22Rv1 (cell line): ENCODE measurements around the gene TMPRSS7.

Experiments used
- ZFX ChIP-seq: fragments of 450-650 bp; IDR thresholded peaks from 2 replicates; pipeline ENCODE4 v1.6.1; 2017; ENCODE audit warnings: antibody characterized with exemption, borderline replicate concordance
- TF ChIP-seq, protein P1 (sequence below): fragments of 450-650 bp; IDR thresholded peaks from 2 replicates; pipeline ENCODE4 v1.5.1; 2017; ENCODE audit warnings: mild to moderate bottlenecking

DNA sequence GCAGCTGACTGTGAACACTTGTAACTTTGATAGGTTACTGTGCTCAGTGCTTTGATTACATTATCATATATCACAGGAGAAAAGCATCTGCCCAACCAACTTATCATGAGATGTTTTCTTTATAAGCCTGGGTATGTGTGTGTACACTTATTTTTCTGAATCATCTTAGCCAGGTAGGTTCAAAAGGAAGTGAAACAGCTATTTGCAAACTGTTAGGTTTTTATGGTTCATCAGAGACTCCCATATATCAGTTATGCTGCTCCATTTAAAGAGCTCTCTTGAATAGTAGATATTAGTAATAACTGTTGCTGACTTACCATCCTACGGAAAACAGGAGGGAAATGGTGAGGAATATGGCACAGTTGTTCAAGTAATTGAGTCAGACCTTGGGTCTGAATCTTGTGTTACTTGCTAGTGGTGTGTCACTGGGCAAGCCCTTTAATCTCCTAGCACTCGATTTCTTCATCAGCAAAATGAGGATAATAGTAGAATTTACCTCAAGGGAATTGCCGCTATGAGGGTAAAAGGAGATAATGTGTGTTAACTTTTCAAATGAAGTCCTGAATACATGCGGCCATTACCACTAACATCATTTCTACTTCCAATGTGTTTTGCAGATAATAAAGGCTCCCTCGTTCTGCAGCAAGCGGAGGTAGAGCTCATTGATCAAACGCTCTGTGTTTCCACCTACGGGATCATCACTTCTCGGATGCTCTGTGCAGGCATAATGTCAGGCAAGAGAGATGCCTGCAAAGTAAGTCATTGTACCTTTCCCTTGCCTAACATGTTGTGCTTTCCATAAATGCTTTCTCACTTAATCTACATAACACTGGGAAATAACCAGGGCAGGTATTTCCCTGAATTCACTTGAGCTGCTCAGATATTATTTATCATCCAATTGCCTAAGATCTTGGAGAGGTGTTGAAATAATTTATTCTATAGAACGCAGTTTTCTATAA lies 43.9 kb downstream of the TMPRSS7 start:
- TF ChIP-seq, protein P1, sequence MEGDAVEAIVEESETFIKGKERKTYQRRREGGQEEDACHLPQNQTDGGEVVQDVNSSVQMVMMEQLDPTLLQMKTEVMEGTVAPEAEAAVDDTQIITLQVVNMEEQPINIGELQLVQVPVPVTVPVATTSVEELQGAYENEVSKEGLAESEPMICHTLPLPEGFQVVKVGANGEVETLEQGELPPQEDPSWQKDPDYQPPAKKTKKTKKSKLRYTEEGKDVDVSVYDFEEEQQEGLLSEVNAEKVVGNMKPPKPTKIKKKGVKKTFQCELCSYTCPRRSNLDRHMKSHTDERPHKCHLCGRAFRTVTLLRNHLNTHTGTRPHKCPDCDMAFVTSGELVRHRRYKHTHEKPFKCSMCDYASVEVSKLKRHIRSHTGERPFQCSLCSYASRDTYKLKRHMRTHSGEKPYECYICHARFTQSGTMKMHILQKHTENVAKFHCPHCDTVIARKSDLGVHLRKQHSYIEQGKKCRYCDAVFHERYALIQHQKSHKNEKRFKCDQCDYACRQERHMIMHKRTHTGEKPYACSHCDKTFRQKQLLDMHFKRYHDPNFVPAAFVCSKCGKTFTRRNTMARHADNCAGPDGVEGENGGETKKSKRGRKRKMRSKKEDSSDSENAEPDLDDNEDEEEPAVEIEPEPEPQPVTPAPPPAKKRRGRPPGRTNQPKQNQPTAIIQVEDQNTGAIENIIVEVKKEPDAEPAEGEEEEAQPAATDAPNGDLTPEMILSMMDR, result no peak
- no peak for TF ChIP-seq ZFX
